RWPE2 (cell line): ENCODE measurements around the gene GOT1.

ENCODE experiments used
- ATAC-seq: fragments of 200-7000 bp; cut with Tn5 transposase; 3 replicates; pipeline ENCODE4 v1.9.1; 2021; ENCODE audit warnings: low read depth
- DNase-seq: peaks from one replicate; pipeline ENCODE4 v3.0.0-alpha.2; 2020; ENCODE audit warnings: low spot score
- H3K27ac ChIP-seq: fragments of 450-650 bp; 2 replicates; pipeline ENCODE4 v1.5.1; 2017; ENCODE audit warnings: mild to moderate bottlenecking; ENCODE audit not compliant: poor library complexity, severe bottlenecking
- H3K27me3 ChIP-seq: fragments of 250-450 bp; sonication (Bioruptor Pico); 2 replicates; pipeline ENCODE4 v1.5.1; 2021; ENCODE audit warnings: mild to moderate bottlenecking, moderate library complexity; ENCODE audit not compliant: insufficient read depth, poor library complexity, severe bottlenecking
- H3K36me3 ChIP-seq: fragments of 250-450 bp; sonication (Bioruptor Pico); 2 replicates; pipeline ENCODE4 v1.5.1; 2020; ENCODE audit warnings: low read depth, mild to moderate bottlenecking, moderate library complexity
- H3K4me1 ChIP-seq: fragments of 250-450 bp; sonication (Bioruptor Pico); 2 replicates; pipeline ENCODE4 v1.5.1; 2021; ENCODE audit warnings: mild to moderate bottlenecking, moderate library complexity; ENCODE audit not compliant: insufficient read depth, poor library complexity, severe bottlenecking
- H3K4me3 ChIP-seq: fragments of 250-450 bp; sonication (Bioruptor Pico); 2 replicates; pipeline ENCODE4 v1.5.1; 2021; ENCODE audit warnings: mild to moderate bottlenecking, moderate library complexity; ENCODE audit not compliant: severe bottlenecking
- H3K9me3 ChIP-seq: fragments of 250-450 bp; sonication (Bioruptor Pico); 2 replicates; pipeline ENCODE4 v1.5.1; 2021; ENCODE audit warnings: mild to moderate bottlenecking, moderate library complexity; ENCODE audit not compliant: severe bottlenecking
- CTCF ChIP-seq: fragments of 450-650 bp; IDR thresholded peaks from one replicate; pipeline ENCODE4 v1.5.1; 2017; ENCODE audit warnings: mild to moderate bottlenecking, moderate library complexity; ENCODE audit not compliant: poor library complexity, severe bottlenecking

GOT1 gene

GRCh38 chr10:99353182-99353581 is 77.2 kb downstream of the GOT1 start:
- no peak for TF ChIP-seq CTCF
- Histone ChIP-seq H3K4me3 (no peak overlapping the region), H3K27ac (no peak overlapping the region), H3K9me3 (no peaks in the 10 kb centered on the region), H3K36me3 (no peaks in the 10 kb centered on the region), H3K4me1 (no peaks in the 10 kb centered on the region), H3K27me3 (no peaks in the 10 kb centered on the region)
- DNase-seq = no peak
- ATAC-seq = no peak

GRCh38 chr10:99347672-99348071 is 82.8 kb downstream of the GOT1 start:
- no peak for DNase-seq

More at GRCh38 chr10:99347672-99348071, 82.8 kb downstream of the GOT1 start:
- H3K27me3 ChIP-seq = no peaks in the 10 kb centered on the region
- H3K4me3 ChIP-seq = no peak overlapping the region
- no peaks in the 10 kb centered on the region for H3K9me3 ChIP-seq
- no peak overlapping the region for H3K27ac ChIP-seq
- no peaks in the 10 kb centered on the region for H3K4me1 ChIP-seq
- ATAC-seq = no peak
- no peak for TF ChIP-seq CTCF
- H3K36me3 ChIP-seq = no peaks in the 10 kb centered on the region
